HEK293T (cell line): ENCODE data around the gene NDC1.

Experiments used
- ARNT ChIP-seq: fragments of 450-650 bp; IDR thresholded peaks from 2 replicates; pipeline ENCODE4 v1.6.1; 2017; ENCODE audit warnings: mild to moderate bottlenecking
- BHLHE40 ChIP-seq: fragments of 450-650 bp; IDR thresholded peaks from 2 replicates; pipeline ENCODE4 v1.6.1; 2016; ENCODE audit warnings: mild to moderate bottlenecking, moderate library complexity, borderline replicate concordance
- CTBP1 ChIP-seq: fragments of 450-650 bp; IDR thresholded peaks from 2 replicates; pipeline ENCODE4 v1.6.1; 2016; ENCODE audit warnings: borderline replicate concordance
- ELF4 ChIP-seq: fragments of 450-650 bp; IDR thresholded peaks from 2 replicates; pipeline ENCODE4 v1.6.1; 2017; ENCODE audit warnings: antibody characterized with exemption
- FOXA1 ChIP-seq: fragments of 450-650 bp; IDR thresholded peaks from 2 replicates; pipeline ENCODE4 v1.6.1; 2016; ENCODE audit warnings: mild to moderate bottlenecking
- FOXM1 ChIP-seq: fragments of 450-650 bp; IDR thresholded peaks from 2 replicates; pipeline ENCODE4 v1.6.1; 2017; ENCODE audit warnings: mild to moderate bottlenecking, borderline replicate concordance
- L3MBTL2 ChIP-seq: fragments of 450-650 bp; conservative IDR thresholded peaks from 2 replicates; pipeline ENCODE4 v1.6.1; 2016; ENCODE audit warnings: mild to moderate bottlenecking
- NFRKB ChIP-seq: fragments of 450-650 bp; IDR thresholded peaks from 2 replicates; pipeline ENCODE4 v1.6.1; 2016; ENCODE audit warnings: mild to moderate bottlenecking, moderate library complexity
- SP1 ChIP-seq: fragments of 450-650 bp; IDR thresholded peaks from 2 replicates; pipeline ENCODE4 v1.6.1; 2017
- SUZ12 ChIP-seq: fragments of 450-650 bp; IDR thresholded peaks from 2 replicates; pipeline ENCODE4 v1.6.1; 2016; ENCODE audit warnings: mild to moderate bottlenecking
- ZNF384 ChIP-seq: fragments of 450-650 bp; IDR thresholded peaks from 2 replicates; pipeline ENCODE4 v1.6.1; 2016

- TF ChIP-seq FOXA1 = no peak
- no peak for TF ChIP-seq CTBP1
- TF ChIP-seq ELF4 = no peak
- TF ChIP-seq ARNT = no peak
- no peak for TF ChIP-seq L3MBTL2
- TF ChIP-seq BHLHE40 = no peak
- TF ChIP-seq SUZ12 = no peak
- no peak for TF ChIP-seq SP1
- TF ChIP-seq NFRKB = no peak
- TF ChIP-seq FOXM1 = no peak
- TF ChIP-seq ZNF384 = no peak
These were observed 97.4 kb downstream of the NDC1 start for GRCh38 chr1:53740621-53741105.
